Measurements from ENCODE around the gene DSCAML1.

DNA sequence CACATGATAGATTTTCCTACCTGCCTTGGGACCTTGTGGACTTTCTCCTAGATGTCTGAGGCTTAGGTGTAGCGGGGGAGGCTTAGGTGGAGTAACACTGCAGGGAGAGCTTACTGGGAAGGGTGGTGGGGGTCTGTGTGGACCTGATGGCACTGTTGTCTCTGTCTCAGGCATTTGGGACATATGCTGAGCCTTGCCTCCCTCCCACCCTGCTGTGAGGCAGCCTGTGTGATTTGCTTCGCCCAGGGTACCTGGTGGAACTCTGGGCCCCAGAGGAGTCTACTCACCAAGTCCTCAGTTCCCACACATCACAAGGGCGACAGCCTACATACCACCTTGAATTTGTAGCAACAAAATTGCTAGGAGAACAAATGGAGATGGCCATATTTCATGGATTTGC, 388.7 kb downstream of the DSCAML1 start:
- TF ChIP-seq POLR2A (IDR thresholded peaks at IDR 0.05) (no peak), POLR2AphosphoS5 (IDR thresholded peaks at IDR 0.05) (no peak)
- TF ChIP-seq, protein P1, sequence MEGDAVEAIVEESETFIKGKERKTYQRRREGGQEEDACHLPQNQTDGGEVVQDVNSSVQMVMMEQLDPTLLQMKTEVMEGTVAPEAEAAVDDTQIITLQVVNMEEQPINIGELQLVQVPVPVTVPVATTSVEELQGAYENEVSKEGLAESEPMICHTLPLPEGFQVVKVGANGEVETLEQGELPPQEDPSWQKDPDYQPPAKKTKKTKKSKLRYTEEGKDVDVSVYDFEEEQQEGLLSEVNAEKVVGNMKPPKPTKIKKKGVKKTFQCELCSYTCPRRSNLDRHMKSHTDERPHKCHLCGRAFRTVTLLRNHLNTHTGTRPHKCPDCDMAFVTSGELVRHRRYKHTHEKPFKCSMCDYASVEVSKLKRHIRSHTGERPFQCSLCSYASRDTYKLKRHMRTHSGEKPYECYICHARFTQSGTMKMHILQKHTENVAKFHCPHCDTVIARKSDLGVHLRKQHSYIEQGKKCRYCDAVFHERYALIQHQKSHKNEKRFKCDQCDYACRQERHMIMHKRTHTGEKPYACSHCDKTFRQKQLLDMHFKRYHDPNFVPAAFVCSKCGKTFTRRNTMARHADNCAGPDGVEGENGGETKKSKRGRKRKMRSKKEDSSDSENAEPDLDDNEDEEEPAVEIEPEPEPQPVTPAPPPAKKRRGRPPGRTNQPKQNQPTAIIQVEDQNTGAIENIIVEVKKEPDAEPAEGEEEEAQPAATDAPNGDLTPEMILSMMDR (IDR thresholded peaks at IDR 0.05), result no peak
